ENCODE data around the gene AQP12A.
"Not testable (repeated sequence)": the region's sequence is repeated elsewhere in the genome, so short reads cannot be mapped to it uniquely, and the experiment has no call there.

DNA sequence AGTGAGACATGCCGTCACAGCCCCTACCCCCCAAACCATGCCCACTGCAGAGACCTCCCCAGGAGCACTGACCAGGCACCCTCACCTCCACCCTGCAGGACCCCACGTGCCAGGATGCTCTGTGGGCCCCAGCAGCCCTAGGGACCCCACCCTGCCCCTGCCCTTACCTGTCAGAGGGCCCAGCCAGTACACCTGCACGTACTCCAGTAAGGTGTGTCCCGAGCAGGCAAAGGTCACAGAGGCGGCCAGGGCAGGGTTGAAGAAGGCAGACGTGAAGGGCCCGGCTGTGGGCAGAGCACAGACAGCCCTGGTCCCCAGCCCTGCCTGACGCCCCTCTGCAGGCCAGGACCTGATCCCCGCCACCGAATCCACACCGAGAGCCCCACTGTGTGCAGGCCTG lies 11.5 kb upstream of the AQP12A start:
- not testable (repeated sequence) for TF ChIP-seq POLR2A (IDR thresholded peaks at IDR 0.05; ENCODE audit: low read length); GATA1 (IDR thresholded peaks at IDR 0.05; ENCODE audit: low read depth, low read length)
